G401 (cell line): ENCODE results near the gene SLC33A1. TPM values are rescaled to one million over a fixed set of nuclear protein-coding genes. Genes with fewer than 3 reads are reported as not detected.
"Not testable (repeated sequence)": the region's sequence is repeated elsewhere in the genome, so short reads cannot be mapped to it uniquely, and the experiment has no call there.

Experiments
- DNase-seq: peaks from one replicate; pipeline ENCODE4 v3.0.0-alpha.2; 2015; ENCODE audit warnings: low spot score
- in situ Hi-C: cut with HindIII; loops from 2 replicates; pipeline ENCODE4 v1.10.0; 2016; ENCODE audit warnings: low sequenced_read_pairs, mixed read lengths
- total RNA-seq: library from RNA; depleted of rRNA; stranded (reverse); fragments of >200 nt; shearing (Covaris generic); gene quantifications from 2 replicates; pipeline ENCODE4 v1.2.3, GENCODE V29; 2014

The SLC33A1 gene
- total RNA-seq, 1 experiment from 2014 or later, result 19.7 TPM

- no peak for DNase-seq
- in situ Hi-C loops, result no loop called here
These were observed 9.0 kb upstream of the SLC33A1 start for GRCh38 chr3:155863072-155863784.

DNA sequence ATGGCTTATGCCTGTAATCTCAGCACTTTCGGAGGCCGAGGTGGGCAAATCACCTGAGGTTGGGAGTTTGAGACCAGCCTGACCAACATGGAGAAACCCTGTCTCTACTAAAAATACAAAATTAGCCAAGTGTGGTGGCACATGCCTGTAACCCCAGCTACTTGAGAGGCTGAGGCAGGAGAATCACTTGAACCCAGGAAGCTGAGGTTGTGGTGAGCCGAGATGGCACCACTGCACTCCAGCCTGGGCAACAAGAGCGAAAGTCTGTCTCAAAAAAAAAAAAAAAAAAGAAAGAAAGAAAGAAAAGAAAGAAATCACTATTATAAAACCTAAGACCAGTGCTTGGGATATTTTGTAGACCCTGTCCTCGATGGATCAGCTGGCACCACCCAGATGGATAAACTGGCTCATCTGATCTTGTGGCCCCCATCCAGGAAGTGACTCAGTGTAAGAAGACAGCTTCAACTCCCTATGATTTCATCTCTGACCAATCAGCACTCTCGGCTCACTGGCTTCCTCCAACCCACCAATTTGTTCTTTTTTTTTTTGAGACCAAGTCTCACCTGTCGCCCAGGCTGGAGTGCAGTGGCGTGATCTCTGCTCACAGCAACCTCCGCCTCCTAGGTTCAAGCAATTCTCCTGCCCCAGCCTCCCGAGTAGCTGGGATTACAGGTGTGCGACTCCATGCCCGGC lies 8.2 kb upstream of the SLC33A1 start:
- DNase-seq, in situ Hi-C loops: not testable (repeated sequence)

DNA sequence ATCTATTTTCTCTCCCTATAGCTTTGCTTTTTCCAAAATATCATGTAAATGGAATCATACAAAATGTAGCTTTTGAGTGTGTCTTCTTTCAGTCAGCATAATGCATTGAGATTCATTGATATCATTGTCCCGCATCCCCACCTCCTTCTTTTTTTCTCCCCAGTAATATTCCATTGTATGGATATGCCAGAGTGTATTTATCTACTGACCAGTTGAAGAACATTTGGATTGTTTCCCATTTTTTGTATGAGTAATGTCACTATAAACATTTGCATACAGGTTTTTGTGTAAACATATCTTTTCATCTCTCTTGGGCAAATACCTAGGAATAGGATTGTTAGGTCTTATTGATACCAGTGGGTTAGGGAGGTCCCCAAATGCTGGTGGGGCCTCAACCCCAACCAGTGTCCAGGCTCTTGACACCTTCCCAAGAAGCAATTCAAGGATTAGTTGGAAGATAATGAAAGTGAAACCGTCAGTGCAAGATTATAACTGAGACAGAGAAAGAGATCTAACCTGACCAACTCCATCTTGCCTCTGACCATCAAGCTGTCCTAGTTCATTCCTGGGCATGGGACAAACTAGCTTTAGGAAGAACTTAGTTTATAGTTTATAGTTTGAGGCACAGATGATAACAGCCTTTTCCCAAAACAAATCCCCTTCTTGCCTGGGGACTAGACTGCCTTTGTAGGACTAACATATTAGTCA lies 7.4 kb upstream of the SLC33A1 start:
- DNase-seq, result no peak
- in situ Hi-C loops, result no loop called here

GRCh38 chr3:155860424-155860823 lies 6.2 kb upstream of the SLC33A1 start:
- in situ Hi-C loops, DNase-seq: not testable (repeated sequence)

GRCh38 chr3:155859859-155860258 lies 5.6 kb upstream of the SLC33A1 start:
- DNase-seq, result no peak
- in situ Hi-C loops, result no loop called here

GRCh38 chr3:155853214-155854140 lies 750 bp downstream of the SLC33A1 start:
- no peak for DNase-seq
- in situ Hi-C loops, result no loop called here

DNA sequence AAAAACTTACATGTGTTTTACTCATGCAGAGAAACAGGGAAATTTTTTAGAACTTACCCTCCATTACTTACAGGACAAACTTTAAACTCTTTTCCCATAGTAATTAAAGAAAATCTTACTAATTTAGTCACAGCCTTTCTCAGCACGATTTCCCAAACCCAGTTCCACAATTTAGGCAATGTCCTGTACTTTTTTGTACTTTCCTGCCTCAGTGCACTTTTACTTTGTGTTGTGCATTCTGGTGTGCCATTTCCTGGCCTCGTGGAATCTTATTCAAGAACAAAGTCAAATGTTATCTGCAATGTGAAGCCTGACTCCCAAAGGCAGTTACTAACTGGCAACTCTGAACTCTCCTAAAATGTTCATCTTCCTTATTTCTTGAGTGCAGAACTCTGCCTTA lies 1.9 kb downstream of the SLC33A1 start:
- in situ Hi-C loops, result no loop called here
- no peak for DNase-seq

DNA sequence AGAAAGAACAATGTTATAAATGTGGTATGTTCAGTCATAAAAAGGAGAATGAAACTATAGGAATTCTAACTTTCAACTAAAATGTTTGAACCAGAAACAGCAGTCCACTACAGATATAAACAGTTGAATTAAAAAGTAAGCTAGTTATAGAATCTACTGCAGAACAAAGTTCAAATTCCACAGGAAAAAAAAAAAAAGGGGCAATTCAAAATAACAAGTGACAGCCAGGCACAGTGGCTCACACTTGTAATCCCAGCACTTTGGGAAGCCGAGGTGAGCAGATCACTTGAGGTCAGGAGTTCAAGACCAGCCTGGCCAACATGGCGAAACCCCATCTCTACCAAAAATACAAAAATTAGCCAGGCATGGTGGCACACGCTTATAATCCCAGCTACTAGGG lies 4.8 kb downstream of the SLC33A1 start:
- DNase-seq, in situ Hi-C loops: not testable (repeated sequence)

DNA sequence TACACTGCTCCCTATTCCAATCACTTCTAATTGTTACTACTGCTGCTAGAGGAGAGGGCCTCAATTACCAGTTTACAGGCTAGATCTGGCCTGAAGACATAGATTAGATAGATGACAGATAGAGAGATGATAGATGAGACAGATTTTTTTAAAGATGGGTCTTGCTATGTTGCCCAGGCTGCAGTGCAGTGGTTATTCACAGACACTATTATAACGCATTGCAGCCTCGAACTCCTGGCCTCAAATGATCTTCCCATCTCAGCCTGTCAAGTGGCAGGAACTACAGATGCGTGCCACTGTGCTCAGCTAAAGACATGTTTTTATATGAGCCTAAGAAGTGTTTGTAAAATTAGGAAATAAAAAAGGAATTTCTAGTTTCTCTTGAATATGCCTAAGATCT lies 6.2 kb downstream of the SLC33A1 start:
- no peak for DNase-seq
- in situ Hi-C loops, result no loop called here

DNA sequence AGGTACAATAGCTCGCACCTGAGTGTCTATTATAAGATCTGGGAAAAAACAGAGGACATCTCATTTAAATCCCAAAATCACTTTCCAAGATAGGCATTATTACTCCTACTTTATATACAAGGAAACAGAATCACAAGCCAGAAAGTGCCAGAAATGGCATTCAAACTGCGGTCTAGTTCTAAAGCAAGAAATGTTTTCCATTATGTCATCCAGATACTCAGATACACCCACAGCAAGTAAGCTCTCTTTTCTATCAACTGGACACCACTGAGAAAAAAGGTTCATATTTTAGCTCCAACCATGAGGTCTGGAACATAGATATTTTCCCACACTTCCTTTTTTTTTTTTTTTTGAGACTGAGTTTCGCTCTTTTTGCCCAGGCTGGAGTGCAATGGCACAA lies 8.1 kb downstream of the SLC33A1 start:
- in situ Hi-C loops, result no loop called here
- no peak for DNase-seq

DNA sequence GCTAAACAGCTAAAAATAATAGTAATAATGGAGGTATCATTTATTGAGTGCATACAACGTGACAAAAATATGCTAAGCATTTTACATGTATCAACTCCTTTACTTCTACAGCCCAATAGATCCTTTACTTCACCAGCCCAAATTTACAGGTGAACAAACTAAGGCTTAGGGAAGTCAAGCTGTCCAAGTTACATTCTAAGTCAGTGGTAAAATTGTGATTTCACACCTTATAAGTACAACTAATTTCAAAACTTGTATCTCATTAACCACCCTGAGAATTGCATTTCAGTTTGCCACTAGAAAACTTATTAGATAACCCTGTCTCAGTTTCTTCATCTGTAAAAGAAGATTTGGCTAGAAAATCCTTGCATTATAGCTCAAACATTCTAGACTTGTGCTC lies 10.7 kb downstream of the SLC33A1 start:
- DNase-seq, result no peak
- in situ Hi-C loops, result no loop called here

DNA sequence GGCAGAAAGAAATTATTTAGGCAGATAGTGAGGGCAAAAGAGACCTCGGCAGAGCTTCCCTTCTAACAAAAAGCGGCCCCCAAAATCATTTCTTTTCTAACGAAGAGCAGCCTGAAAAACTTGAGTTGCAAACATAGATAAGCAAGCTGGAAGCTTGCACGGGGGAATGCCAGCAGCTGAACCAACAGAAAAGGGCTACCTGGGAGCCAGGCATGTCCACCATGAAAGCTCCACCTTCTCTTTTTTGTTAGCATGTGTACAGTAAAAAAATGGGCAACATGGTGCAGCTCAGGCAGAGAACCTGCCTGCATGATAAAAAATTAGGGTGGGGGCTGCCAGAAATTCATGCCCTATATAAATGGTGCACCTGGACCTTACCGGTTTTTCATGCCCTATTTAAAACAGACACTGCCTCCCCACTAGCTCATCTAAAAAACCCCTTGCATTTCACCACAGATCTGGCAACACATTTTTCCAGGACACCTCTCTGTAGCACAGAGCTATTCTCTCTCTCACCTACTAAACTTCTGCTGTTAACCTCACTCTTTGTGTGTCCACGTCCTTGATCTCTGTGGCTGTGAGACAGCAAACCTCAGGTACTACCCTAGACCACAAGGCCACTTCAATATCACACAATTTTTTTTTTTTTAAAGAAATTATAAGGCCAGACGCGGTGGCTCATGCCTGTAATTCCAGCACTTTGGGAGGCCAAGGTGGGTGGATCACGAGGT lies 18.7 kb downstream of the SLC33A1 start:
- in situ Hi-C loops, result no loop called here

DNA sequence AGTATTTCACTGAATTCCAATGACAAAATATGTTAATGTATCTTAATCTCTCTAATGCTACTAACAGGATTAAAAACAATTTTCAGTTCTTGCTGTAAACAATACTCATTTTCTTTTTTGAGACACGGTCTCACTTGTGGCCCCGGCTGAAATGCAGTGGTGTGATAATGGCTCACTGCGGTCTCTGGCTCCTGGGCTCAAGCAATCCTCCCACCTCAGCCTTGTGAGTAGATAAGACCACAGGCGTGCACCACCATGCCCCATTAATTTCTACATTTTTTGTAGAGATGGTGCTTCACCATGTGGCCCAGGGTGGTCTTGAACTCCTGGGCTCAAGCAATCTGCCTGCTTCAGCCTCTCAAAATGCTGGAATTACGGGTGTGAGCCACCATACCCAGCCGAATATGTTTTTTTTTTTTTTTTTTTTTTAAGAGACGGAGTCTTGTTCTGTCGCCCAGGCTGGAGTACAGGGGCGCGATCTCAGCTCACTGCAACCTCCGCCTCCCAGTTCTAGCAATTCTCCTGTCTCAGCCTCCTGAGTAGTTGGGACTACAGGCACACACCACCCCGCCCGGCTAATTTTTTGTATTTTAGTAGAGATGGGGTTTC lies 25.6 kb downstream of the SLC33A1 start:
- DNase-seq, result not testable (repeated sequence)
- in situ Hi-C loops, result loop anchor here (5.0 kb wide), 1 partner anchor 69 kb away; no protein-coding TSS in a partner anchor

More for the DNA sequence above, 18.7 kb downstream of the SLC33A1 start:
- DNase-seq, result no peak

DNA sequence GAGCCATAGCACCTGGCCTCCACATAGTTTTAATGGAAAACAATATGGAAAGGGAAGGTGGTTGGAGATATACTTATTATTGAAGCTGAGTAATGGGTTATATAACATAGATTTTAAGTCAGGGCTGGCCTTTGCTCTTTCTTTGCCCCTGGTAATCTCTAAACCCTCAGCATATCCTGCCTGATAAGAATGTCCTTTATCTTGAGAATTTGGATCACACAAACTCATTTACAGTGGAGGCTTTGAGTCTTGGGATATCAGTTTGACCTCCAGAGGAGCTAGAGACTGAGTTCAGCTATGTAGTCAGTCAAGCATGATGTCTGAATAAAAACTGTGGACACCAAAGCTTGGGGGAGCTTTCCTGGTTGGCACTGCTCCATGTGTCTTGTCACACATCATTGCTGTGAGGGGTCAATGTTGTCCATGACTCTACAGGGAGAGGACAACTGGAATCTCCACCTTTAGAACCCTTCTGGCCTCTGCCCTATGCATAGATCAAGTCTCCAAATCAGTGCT lies 39.1 kb downstream of the SLC33A1 start:
- in situ Hi-C loops, result no loop called here
- no peak for DNase-seq

- in situ Hi-C loops, result not testable (repeated sequence)
These were observed 41.0 kb downstream of the SLC33A1 start for GRCh38 chr3:155813224-155813623.

GRCh38 chr3:155809181-155809580 lies 45.0 kb downstream of the SLC33A1 start:
- no peak for DNase-seq
- in situ Hi-C loops, result no loop called here

More at GRCh38 chr3:155813224-155813623, 41.0 kb downstream of the SLC33A1 start:
- DNase-seq, result not testable (repeated sequence)

GRCh38 chr3:155807823-155808222 lies 46.4 kb downstream of the SLC33A1 start:
- in situ Hi-C loops, result no loop called here
- no peak for DNase-seq
